Activated T-helper 9 cell treated with anti-CD3 and anti-CD28 coated beads, Interleukin-2, amount 50 U/mL, for 16 hours (primary cell): Measurements from ENCODE around the gene RPLP1.

ENCODE experiments used
- DNase-seq: peaks from one replicate; pipeline ENCODE4 v3.0.0-alpha.2; 2020; ENCODE audit warnings: low read depth

The RPLP1 gene

GRCh38 chr15:69452692-69453521, at the start of gene RPLP1:
TSS of gene RPLP1 (plus strand) at chr15:69452818. CDS start at chr15:69452949, 131 bp downstream.
- DNase-seq = peak; percentile 95

- DNase-seq = no peak
Observed at GRCh38 chr15:69403594-69403993, 49.0 kb upstream of the RPLP1 start.

DNA sequence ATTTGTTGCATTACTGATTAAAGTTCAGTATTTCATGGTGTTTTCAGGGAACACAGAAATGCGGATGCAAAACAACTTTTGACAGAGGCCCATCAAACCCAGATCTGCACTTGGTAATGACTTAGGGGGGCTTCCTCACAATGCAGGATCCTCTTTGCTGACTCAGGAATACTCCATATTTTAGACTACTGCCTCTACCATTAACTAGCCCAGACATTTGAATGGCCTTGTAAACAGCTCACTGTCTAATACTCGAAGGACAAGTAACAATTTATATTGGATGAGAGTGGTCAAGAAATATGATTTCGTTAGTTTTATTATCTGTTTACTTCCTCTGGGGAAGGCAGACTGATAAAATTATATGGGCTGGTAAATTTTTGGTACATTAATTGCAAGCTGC, 47.5 kb upstream of the RPLP1 start:
- no peak for DNase-seq

DNA sequence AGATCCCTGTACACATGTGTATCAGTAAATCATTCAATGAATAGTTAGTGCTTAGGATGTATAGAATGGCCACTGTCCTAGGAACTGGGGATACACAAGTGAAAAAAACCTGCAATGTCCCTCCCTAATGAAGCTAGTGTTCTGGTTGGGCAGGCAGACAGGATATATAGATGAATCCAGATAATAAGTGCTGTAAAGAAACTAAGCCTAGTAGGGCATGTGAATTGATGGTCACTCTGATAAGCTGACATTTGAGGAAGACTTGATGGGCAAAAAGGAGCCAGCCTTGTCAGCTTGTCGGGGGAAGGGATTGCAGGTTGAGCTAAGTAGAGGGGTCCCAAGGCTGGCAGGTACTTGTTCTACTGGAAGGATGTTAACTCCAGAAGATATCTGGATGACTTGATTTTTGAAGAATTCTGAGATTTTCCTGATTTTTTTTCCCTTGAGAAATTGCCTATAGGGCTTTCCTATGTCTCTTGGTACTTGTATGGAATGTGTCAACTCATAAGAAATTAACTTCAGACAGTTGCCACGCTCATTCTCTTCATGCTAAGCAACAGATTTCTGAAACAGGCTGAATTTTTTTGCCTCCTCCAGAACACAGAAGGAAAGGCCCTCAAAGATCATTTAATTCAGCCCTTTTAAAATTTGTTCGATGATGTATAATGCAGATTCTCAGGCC, 44.8 kb upstream of the RPLP1 start:
- DNase-seq = no peak

GRCh38 chr15:69408841-69409240, 43.8 kb upstream of the RPLP1 start:
- DNase-seq = no peak

GRCh38 chr15:69410248-69410874, 42.3 kb upstream of the RPLP1 start:
- DNase-seq = no peak

GRCh38 chr15:69412274-69412673, 40.3 kb upstream of the RPLP1 start:
- DNase-seq = no peak

- no peak for DNase-seq
Observed at GRCh38 chr15:69412701-69413100, 39.9 kb upstream of the RPLP1 start.

DNA sequence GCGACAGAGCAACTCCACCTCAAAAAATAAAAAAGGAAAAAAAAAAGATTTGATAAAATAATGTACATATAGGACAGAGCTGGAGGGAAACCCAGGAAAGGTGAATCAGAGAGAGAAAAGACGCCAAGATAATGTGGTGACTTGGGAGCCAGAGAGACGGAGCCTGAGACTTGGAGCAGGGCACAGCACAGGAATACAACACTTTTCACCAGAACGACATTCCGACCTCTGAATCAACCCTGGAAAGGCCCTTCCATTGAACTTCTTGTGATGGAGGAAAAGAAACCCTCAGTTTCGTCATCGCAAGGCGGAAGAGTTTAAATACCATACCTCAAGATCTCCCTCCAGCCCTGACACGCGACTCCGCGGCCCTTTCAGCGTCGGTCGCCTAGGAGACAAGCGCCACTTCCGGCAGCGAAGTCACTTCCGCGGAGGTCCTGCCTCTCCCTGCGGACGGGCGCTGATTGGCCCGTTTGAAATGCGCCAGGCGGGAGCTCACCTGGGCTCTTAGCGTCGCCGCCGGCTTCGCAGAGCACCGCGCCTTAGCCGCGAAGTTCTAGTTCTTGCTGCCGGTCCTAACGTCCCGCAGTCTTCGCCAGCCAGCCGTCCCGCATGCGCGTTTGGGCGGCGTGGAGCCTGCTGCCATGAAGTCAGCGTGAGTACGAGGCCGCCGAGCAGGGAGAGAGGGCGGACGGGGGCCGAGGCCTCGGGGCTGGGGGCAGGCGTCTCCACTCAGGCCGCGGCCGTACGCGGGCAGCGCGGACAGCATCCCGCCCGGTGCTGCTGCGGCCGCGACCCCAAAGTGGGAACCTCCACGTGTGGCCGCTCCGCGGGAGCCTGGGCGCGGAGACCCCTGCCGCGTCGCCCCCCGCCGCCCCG, 38.6 kb upstream of the RPLP1 start, which contains the start of gene KIF23:
TSS of gene KIF23 (plus strand) at position 528 of the 879 bp plus-strand sequence. CDS start at position 645, 117 bp downstream.
- peak; percentile 90 for DNase-seq

DNA sequence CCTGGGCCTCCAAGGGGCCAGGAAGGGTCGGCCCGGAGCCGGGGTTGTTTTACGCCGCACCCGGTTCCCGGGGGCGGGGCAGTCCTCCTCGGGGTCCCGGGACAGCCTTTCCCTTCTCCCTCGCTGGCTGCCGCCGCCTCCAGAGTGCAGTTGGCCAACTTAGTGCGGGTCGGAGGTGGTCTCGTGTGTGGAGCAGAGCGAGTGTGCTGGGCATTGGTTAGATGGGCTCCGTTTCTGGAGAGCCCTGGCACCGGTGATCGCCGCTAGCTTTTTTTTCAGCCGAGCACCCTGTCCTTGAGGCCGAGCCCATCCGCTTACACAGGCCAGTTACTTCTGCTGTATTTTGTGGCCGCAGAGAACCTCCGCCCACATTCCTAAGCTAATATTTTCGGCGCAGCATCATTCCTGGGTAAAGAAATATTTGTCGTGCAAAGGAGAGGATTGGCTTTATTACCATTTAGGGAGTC, 37.9 kb upstream of the RPLP1 start:
- DNase-seq = no peak

- DNase-seq = no peak
Observed at GRCh38 chr15:69415381-69415780, 37.2 kb upstream of the RPLP1 start.

DNA sequence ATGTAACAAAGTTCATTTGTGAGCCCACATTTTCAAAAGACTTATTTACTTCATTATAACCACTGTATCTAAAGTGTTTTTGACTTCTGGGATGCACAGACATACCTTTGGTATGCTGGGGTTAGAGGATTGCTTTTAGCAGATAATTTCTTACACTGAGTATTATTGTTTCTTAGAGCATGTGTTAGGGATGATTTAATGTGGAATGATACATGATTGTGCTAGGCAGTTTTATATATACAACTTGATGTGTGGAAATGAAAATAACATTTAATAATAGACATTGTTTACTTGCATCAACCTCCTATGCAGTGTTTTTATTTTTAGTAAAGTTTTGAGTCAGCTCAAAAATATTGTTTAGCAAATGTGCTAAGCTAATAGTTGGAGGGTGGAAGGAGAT, 35.0 kb upstream of the RPLP1 start:
- no peak for DNase-seq

DNA sequence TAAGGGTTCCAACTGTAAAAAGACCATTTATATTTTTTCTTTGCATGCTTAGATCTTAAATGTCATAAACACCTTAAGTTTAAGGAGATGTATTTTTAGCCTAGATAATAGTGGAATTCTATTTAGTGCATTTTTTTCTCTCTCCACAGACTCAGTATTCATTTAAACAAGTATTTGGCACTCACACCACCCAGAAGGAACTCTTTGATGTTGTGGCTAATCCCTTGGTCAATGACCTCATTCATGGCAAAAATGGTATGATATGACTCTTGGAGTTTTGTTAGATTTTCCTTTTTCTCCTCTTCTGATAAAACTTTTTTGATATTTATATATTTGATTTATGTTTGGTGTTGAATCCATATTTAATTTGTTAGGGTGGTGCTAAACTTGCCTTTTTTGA, 31.1 kb upstream of the RPLP1 start:
- DNase-seq = no peak

- DNase-seq = no peak
Observed at GRCh38 chr15:69422336-69422895, 30.2 kb upstream of the RPLP1 start.

- DNase-seq = no peak
Observed at GRCh38 chr15:69424001-69424400, 28.6 kb upstream of the RPLP1 start.

DNA sequence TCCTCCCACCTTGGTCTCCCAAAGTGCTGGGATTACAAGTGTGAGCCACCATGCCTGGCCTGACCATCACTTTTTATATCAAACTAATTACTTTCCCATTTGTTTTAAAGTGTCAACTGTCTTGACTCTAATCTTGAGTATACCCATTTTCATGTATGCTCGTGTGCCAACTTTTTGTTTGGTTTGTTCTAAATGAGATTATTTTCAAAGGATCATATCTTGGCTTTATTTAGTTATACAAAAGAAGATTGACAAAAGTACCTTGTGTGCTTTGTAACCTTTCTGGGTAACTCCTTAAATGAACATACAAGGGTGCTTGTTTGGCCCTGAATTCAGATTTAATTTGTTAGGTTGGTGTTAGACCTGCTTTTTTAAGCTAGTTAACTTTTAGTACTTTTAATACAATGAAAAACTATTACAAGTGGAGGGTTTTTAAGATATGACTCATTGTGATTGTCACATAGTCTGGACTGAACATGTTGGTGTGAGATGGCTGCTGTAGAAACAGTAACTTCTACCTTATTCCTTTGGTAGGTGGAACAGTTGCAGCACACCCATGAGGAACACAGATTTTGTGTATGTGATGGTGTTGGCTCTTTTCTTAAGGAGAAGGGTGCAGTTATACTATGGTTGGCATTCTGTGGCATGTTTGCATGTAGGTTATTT, 27.7 kb upstream of the RPLP1 start:
- DNase-seq = no peak

DNA sequence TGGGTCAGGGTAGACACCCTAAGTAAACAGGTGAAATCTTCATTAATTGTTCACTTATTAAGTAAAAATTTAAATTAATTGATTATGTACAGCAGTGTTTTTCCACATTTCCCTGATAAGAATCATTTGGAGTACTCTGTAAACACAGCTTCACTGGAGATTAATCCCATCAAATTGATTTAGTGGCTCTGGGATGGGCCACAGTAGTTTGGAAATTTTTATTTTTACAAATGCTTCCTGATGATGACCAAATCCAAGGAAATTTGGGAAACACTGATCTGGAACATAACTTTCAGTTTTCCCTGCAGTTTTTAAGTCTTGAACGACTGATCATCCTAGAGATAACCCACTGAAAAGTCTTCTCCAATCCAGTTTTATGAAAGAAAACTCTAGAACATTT, 18.8 kb upstream of the RPLP1 start:
- no peak for DNase-seq

GRCh38 chr15:69434238-69434637, 18.4 kb upstream of the RPLP1 start:
- DNase-seq = no peak

DNA sequence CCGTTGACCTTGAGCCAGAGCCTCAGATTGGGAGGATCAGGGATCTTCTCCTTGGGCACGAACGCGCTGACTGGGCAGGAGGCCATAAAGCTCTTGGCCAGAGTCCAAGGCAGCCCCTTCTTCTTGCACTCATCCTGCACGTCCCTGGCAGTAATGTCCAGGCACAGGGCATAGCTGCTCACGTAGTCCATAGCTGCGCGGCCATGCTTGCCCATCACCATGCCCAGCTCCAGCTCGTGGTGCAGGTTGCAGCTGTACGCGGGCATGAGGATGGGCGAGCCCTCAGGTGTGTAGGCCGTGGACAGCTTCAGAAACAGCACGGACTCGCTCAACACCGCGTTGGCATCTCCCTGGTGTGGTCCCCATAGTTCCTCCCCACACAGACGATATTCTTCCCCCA, 17.9 kb upstream of the RPLP1 start:
- no peak for DNase-seq

DNA sequence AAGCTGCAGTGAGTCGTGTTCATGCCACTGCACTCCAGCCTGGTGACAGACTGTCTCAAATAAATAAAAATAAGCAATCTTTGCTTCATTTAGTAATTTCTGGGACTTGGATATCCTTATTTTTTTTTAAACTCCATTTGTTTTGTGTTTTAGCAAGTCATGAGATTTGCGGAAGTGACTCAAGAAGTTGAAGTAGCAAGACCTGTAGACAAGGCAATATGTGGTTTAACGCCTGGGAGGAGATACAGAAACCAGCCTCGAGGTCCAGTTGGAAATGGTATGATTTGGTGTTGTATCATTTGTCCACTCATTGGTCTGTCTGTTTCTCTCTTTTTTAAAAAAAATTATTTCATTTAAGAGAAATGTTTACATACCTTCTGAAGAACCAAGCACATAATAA, 16.6 kb upstream of the RPLP1 start:
- DNase-seq = no peak

- DNase-seq = no peak
Observed at GRCh38 chr15:69436951-69437350, 15.7 kb upstream of the RPLP1 start.
